Neuronal stem cell (in vitro differentiated cells): ENCODE measurements around the gene CFAP161.

ENCODE experiments used
- DNase-seq: peaks from one replicate; pipeline ENCODE4 v3.0.0-alpha.2; 2013; ENCODE audit warnings: low spot score
- H2AFZ ChIP-seq: one replicate; pipeline ENCODE4 v1.6.1; 2013; ENCODE audit warnings: mild to moderate bottlenecking, low read length, inconsistent platforms
- H2AK5ac ChIP-seq: 2 replicates; pipeline ENCODE4 v1.6.1; 2013; ENCODE audit warnings: low read depth, mild to moderate bottlenecking, inconsistent platforms, low read length, moderate library complexity, mixed read lengths
- H2BK120ac ChIP-seq: 2 replicates; pipeline ENCODE4 v1.6.1; 2013; ENCODE audit warnings: low read depth, mild to moderate bottlenecking, inconsistent platforms, low read length, moderate library complexity, mixed read lengths
- H2BK12ac ChIP-seq: one replicate; pipeline ENCODE4 v1.6.1; 2013; ENCODE audit warnings: low read length, inconsistent platforms
- H2BK15ac ChIP-seq: 2 replicates; pipeline ENCODE4 v1.6.1; 2013; ENCODE audit warnings: mild to moderate bottlenecking, low read length, inconsistent platforms, mixed read lengths
- H2BK5ac ChIP-seq: one replicate; pipeline ENCODE4 v1.6.1; 2013; ENCODE audit warnings: inconsistent platforms, mild to moderate bottlenecking, low read length, moderate library complexity
- H3K14ac ChIP-seq: one replicate; pipeline ENCODE4 v1.6.1; 2013; ENCODE audit warnings: low read length, inconsistent platforms
- H3K18ac ChIP-seq: 2 replicates; pipeline ENCODE4 v1.6.1; 2013; ENCODE audit warnings: low read length, inconsistent platforms
- H3K23ac ChIP-seq: 2 replicates; pipeline ENCODE4 v1.6.1; 2013; ENCODE audit warnings: low read depth, mild to moderate bottlenecking, mixed read lengths, low read length, inconsistent platforms; ENCODE audit not compliant: poor library complexity
- H3K27ac ChIP-seq: replicated peaks from 3 replicates; pipeline ENCODE4 v1.5.1; 2013; ENCODE audit warnings: low read length, inconsistent platforms
- H3K27me3 ChIP-seq, 3 experiments: 2 replicates each; pipeline ENCODE4 v1.6.1; 2013; ENCODE audit warnings: low read length in 3 of 3, mild to moderate bottlenecking in 2 of 3, inconsistent platforms in 1 of 3, low read depth in 1 of 3, mixed read lengths in 1 of 3, moderate library complexity in 1 of 3; ENCODE audit not compliant: control insufficient read depth in 3 of 3, insufficient read depth in 3 of 3
- H3K36me3 ChIP-seq, 2 donors: replicated peaks in 1 of 2; 2 replicates each; pipeline ENCODE4 v1.6.1; 2013; ENCODE audit warnings: low read length in 2 of 2; ENCODE audit not compliant: control insufficient read depth in 2 of 2, insufficient read depth in 2 of 2
- H3K4ac ChIP-seq: 2 replicates; pipeline ENCODE4 v1.6.1; 2013; ENCODE audit warnings: inconsistent platforms, mild to moderate bottlenecking, low read length, moderate library complexity
- H3K4me1 ChIP-seq, 2 donors: 1 replicate in 1 of 2; 2 replicates in 1 of 2; pipeline ENCODE4 v1.6.1; 2013; ENCODE audit warnings: low read length in 2 of 2, low read depth in 1 of 2; ENCODE audit not compliant: control insufficient read depth in 2 of 2, insufficient read depth in 1 of 2
- H3K4me2 ChIP-seq: one replicate; pipeline ENCODE4 v1.6.1; 2013; ENCODE audit warnings: mild to moderate bottlenecking, low read length, inconsistent platforms; ENCODE audit not compliant: insufficient read depth, poor library complexity, severe bottlenecking
- H3K4me3 ChIP-seq, 2 donors: 2 replicates each; pipeline ENCODE4 v1.5.1; 2013; ENCODE audit warnings: low read length in 2 of 2, mild to moderate bottlenecking in 2 of 2, inconsistent platforms in 1 of 2, moderate library complexity in 1 of 2
- H3K79me1 ChIP-seq: one replicate; pipeline ENCODE4 v1.6.1; 2013; ENCODE audit warnings: low read depth, mild to moderate bottlenecking, inconsistent platforms, low read length, moderate library complexity
- H3K9ac ChIP-seq: one replicate; pipeline ENCODE4 v1.6.1; 2013; ENCODE audit warnings: mild to moderate bottlenecking, low read depth, low read length, inconsistent platforms; ENCODE audit not compliant: poor library complexity
- H3K9me3 ChIP-seq, 2 donors: replicated peaks in 1 of 2; 2 replicates each; pipeline versions ENCODE3 to v1.6.1; 2013; ENCODE audit warnings: low read length in 2 of 2, mild to moderate bottlenecking in 2 of 2, inconsistent platforms in 1 of 2, low read depth in 1 of 2, mixed read lengths in 1 of 2, moderate library complexity in 1 of 2; ENCODE audit not compliant: control insufficient read depth in 2 of 2, insufficient read depth in 1 of 2
- H4K8ac ChIP-seq: one replicate; pipeline ENCODE4 v1.6.1; 2013; ENCODE audit warnings: low read depth, mild to moderate bottlenecking, inconsistent platforms, low read length, moderate library complexity
- H4K91ac ChIP-seq: one replicate; pipeline ENCODE4 v1.6.1; 2013; ENCODE audit warnings: low read length, low read depth, mild to moderate bottlenecking, inconsistent platforms; ENCODE audit not compliant: poor library complexity
- WGBS, 2 donors: extraction: QIAGEN DNeasy Blood & Tissue Kit; methylation state at CpG; one replicate each; pipeline ENCODE4 v1.1.7; 2013; ENCODE audit warnings: missing lambda C conversion rate in 2 of 2, mixed read lengths in 1 of 2; ENCODE audit not compliant: insufficient read length in 2 of 2, insufficient replicate concordance in 1 of 2; ENCODE audit errors: extremely low coverage in 2 of 2; 5-methylcytosine and 5-hydroxymethylcytosine counted together

CFAP161 gene

DNA sequence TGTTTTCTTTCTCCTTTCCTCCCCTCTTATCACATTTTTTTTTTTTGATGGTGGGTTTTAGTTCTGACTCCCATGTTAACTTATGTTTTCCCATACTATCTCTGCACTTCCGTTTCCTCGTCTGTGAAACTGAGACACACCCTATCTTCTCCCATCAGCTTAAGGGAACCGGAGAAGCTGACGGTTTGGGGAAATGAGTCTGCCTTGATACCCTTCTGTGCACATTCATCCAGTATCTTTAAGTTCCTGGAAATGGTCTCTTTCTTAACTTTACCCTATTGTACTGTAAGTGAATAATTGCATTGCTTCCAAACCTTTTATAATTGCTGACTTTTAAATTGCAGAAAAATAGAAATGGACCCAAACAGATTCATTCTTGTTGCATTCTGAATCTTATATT lies 26.2 kb upstream of the CFAP161 start:
- H3K79me1 ChIP-seq: no peaks in the 10 kb centered on the region
- no peak overlapping the region for H2BK12ac ChIP-seq
- H2BK15ac ChIP-seq: no peak overlapping the region
- no peak overlapping the region for H3K9ac ChIP-seq
- H3K36me3 ChIP-seq: no peaks in the 10 kb centered on the region
- H2BK120ac ChIP-seq: no peak overlapping the region
- no peak overlapping the region for H4K8ac ChIP-seq
- no peaks in the 10 kb centered on the region for H3K27me3 ChIP-seq
- no peak overlapping the region for H3K27ac ChIP-seq
- H3K4me3 ChIP-seq: no peak overlapping the region
- H3K4me2 ChIP-seq: no peak overlapping the region
- H3K4me1 ChIP-seq: no peaks in the 10 kb centered on the region
- WGBS, 2 donors: no CpG with 5 or more reads among the region's 4 CpGs
- H4K91ac ChIP-seq: no peak overlapping the region
- no peak overlapping the region for H2BK5ac ChIP-seq
- H2AK5ac ChIP-seq: no peak overlapping the region
- no peak overlapping the region for H2AFZ ChIP-seq
- H3K9me3 ChIP-seq: no peaks in the 10 kb centered on the region
- no peak overlapping the region for H3K14ac ChIP-seq
- DNase-seq: no peak
- H3K18ac ChIP-seq: no peak overlapping the region
- no peak overlapping the region for H3K23ac ChIP-seq
- no peak overlapping the region for H3K4ac ChIP-seq

- H4K91ac ChIP-seq: no peak overlapping the region
- no peak overlapping the region for H3K4me2 ChIP-seq
- H3K27me3 ChIP-seq: no peaks in the 10 kb centered on the region
- H3K9me3 ChIP-seq: no peaks in the 10 kb centered on the region
- WGBS, 2 donors: no CpG with 5 or more reads among the region's 1 CpG
- no peak overlapping the region for H3K18ac ChIP-seq
- H3K36me3 ChIP-seq: no peaks in the 10 kb centered on the region
- H2BK120ac ChIP-seq: no peak overlapping the region
- no peak overlapping the region for H2AK5ac ChIP-seq
- no peak overlapping the region for H2BK12ac ChIP-seq
- no peak overlapping the region for H3K23ac ChIP-seq
- H3K4me3 ChIP-seq: no peak overlapping the region
- no peaks in the 10 kb centered on the region for H3K4me1 ChIP-seq
- H3K79me1 ChIP-seq: no peaks in the 10 kb centered on the region
- no peak overlapping the region for H3K4ac ChIP-seq
- no peak overlapping the region for H2AFZ ChIP-seq
- H3K14ac ChIP-seq: no peak overlapping the region
- no peak overlapping the region for H2BK15ac ChIP-seq
- H3K9ac ChIP-seq: no peak overlapping the region
- H2BK5ac ChIP-seq: no peak overlapping the region
- H3K27ac ChIP-seq: no peak overlapping the region
- no peak for DNase-seq
- H4K8ac ChIP-seq: no peak overlapping the region
Observed at GRCh38 chr15:81108427-81108826, 25.6 kb upstream of the CFAP161 start.

- Histone ChIP-seq H4K91ac (no peak overlapping the region), H3K4me3 (no peak overlapping the region), H3K23ac (no peak overlapping the region), H2BK120ac (no peak overlapping the region), H3K4me1 (no peaks in the 10 kb centered on the region), H2BK5ac (no peak overlapping the region), H3K4me2 (no peak overlapping the region), H3K14ac (no peak overlapping the region), H3K18ac (no peak overlapping the region), H3K79me1 (no peaks in the 10 kb centered on the region), H4K8ac (no peak overlapping the region), H2BK15ac (no peak overlapping the region), H2AK5ac (no peak overlapping the region), H3K36me3 (no peaks in the 10 kb centered on the region), H3K9me3 (no peaks in the 10 kb centered on the region), H2AFZ (no peak overlapping the region), H3K9ac (no peak overlapping the region), H2BK12ac (no peak overlapping the region), H3K27me3 (no peaks in the 10 kb centered on the region), H3K27ac (no peak overlapping the region), H3K4ac (no peak overlapping the region)
- DNase-seq: no peak
- no CpG with 5 or more reads among the region's 4 CpGs for WGBS, 2 donors
Observed at GRCh38 chr15:81111018-81111417, 23.1 kb upstream of the CFAP161 start.

GRCh38 chr15:81111510-81112470 lies 22.3 kb upstream of the CFAP161 start:
- no peak overlapping the region for H3K27ac ChIP-seq
- H2BK15ac ChIP-seq: no peak overlapping the region
- H3K9ac ChIP-seq: no peak overlapping the region
- no peak overlapping the region for H3K4me3 ChIP-seq
- H2BK5ac ChIP-seq: no peak overlapping the region
- no peak overlapping the region for H4K8ac ChIP-seq
- H2BK120ac ChIP-seq: no peak overlapping the region
- H3K14ac ChIP-seq: no peak overlapping the region
- H2AK5ac ChIP-seq: no peak overlapping the region
- no peak overlapping the region for H3K4ac ChIP-seq
- no peaks in the 10 kb centered on the region for H3K36me3 ChIP-seq
- no peak overlapping the region for H4K91ac ChIP-seq
- no peak overlapping the region for H3K23ac ChIP-seq
- H3K4me2 ChIP-seq: no peak overlapping the region
- no peak for DNase-seq
- no peaks in the 10 kb centered on the region for H3K79me1 ChIP-seq
- no CpG with 5 or more reads among the region's 6 CpGs for WGBS, 2 donors
- no peak overlapping the region for H2AFZ ChIP-seq
- no peaks in the 10 kb centered on the region for H3K4me1 ChIP-seq
- H3K18ac ChIP-seq: no peak overlapping the region
- H3K27me3 ChIP-seq: no peaks in the 10 kb centered on the region
- H2BK12ac ChIP-seq: no peak overlapping the region
- H3K9me3 ChIP-seq: no peaks in the 10 kb centered on the region
